Anterior cingulate cortex (tissue), 58 donors: ENCODE data around the gene CDC37.

Source experiments
- DNase-seq, 58 donors: peaks; one replicate each; lab custom pipeline; 2025; lab: John Stamatoyannopoulos, UW

Gene CDC37

GRCh38 chr19:10403137-10404021, at the start of gene CDC37:
CDC37 (minus strand) TSS chr19:10403542; CDS start chr19:10403479, 63 bp downstream.
- peak; percentile 59 to 97 (median 92) for DNase-seq

DNA sequence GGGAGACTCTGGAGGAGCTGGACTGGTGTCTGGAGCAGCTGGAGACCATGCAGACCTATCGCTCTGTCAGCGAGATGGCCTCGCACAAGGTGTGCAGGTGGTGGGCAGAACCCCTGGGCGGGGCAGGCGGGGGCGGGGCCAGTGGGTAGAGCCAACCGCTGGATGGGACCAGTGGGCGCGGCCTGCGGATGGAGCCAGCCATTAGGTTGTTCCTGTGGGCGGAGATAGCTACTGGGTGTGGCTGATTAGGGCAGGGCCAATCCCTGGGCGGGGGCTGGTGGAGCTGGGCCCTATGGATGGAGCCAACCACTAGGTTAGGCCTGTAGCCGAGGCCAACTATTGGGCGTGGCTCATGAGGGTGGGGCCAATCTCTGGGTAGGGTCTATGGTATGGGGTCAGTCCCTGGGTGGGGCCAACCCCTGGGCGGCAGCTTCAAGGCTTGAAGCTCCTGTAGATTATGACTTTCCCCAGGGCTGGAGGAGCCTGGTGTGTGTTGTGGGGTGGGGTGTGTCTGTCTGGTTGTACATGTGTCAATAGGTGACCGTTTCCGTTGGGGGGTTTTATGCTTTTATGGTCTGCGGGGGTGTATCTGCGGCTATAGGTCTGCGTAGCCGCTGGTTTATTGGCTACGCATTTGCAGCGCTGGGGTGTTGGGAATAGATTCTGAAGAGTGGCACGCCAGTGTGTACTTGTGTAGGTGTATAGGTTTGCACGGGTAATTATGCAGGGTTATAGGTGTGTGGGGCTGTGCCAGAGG, 47.7 kb upstream of the CDC37 start:
- DNase-seq, result no peak

- DNase-seq, result no peak
Observed at GRCh38 chr19:10450191-10450852, 47.0 kb upstream of the CDC37 start.

DNA sequence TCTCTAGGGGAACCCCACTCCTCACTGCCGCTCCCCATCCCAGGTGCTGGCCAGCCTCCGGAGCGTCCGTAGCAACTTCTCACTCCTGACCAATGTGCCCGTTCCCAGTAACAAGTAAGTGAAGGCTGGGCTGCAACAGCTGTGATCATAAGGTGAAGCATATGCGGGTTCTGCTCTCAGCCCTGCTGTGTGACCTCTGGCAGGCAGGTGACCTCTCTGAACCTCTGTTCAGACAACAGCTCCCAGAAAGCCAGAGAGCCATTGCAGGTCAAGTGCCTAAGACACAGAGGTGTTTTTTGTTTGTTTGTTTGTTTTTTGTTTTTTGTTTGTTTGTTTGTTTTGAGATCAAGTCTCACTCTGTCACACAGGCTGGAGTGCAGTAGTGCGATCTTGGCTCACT, 45.7 kb upstream of the CDC37 start:
- no peak for DNase-seq

- no peak for DNase-seq
Observed at GRCh38 chr19:10442698-10443097, 39.4 kb upstream of the CDC37 start.

GRCh38 chr19:10439588-10439987, 36.2 kb upstream of the CDC37 start:
- no peak for DNase-seq

- DNase-seq, result peak in 1 of 58 donors; percentile 44
Observed at GRCh38 chr19:10433131-10433536, 29.8 kb upstream of the CDC37 start.

- no peak for DNase-seq
Observed at GRCh38 chr19:10432736-10433130, 29.4 kb upstream of the CDC37 start.

DNA sequence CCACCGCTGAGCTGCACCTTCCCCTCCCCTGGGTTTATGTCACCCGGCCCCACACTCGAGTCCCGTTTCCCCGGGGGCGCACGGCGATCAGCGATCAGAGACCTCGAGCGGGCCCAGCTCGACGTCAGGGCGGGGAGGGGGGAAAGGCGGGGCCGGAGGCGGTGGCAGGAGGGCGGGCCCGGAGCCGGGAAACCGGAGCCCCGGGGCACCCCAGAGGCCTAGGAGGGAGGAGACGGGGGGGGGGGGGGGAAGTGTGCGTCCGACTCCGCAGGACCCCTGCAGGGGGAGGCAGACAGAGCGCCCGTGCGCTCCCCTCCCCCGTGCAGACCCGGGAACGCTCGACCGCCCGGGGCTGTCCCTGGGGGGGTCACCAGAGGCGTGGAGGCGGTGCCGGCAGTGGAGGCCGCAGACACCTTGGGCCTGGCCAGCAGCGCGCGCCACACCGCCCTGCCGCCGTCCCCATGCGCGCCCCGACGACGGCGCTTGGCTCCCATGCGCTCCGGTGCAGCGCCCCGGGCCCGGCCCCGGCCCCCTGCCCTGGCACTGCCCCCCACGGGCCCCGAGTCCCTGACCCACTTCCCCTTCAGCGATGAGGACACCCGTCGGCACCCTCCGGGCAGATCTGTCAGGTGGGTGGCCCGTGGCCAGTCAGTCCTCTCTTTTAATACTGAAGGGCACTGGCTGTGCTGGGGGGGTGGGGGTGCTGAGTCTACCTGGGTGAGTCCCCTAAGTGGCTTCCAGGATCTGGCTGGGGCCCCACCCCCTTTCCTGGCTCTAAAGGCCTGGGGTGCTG, 28.8 kb upstream of the CDC37 start:
- DNase-seq, result peak in 3 of 58 donors; percentile 7 to 25 (median 7)

DNA sequence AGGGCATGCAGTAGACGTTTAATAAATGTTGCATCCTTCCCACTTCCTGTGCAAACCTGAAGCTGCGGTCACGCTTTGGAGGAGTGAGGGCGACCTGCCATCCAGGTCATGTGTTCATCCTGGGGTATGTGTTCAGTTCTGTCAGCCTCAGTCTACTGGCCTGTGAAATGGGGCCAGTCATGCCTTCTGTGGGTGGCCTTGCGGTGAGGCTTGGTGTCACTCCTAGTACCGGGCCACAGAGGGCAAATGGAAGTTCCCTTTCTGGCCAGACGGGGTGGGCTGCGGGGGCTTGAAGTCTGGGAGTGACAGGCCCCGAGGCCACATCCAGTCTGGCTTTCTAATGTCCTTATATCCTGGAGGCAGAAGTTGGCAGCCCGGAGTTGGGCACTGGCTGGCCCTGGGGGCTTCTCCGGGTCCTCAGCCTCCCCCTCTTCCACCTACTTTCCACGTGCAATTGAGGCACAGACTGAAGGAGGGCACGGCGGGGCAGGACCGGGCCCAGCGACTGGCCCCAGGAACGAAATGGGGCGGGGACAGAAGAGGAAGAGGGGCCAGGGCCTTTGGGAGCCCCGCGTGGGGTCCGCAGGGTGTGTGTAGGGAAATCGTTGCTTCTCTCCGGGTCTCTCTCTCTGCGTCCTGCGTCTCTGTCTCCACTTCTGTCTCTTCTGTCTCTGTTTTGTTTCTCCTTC, 28.1 kb upstream of the CDC37 start:
- no peak for DNase-seq

- DNase-seq, result no peak
Observed at GRCh38 chr19:10430505-10431253, 27.3 kb upstream of the CDC37 start.

GRCh38 chr19:10428996-10429381, 25.6 kb upstream of the CDC37 start:
- no peak for DNase-seq

- no peak for DNase-seq
Observed at GRCh38 chr19:10427169-10427568, 23.8 kb upstream of the CDC37 start.

DNA sequence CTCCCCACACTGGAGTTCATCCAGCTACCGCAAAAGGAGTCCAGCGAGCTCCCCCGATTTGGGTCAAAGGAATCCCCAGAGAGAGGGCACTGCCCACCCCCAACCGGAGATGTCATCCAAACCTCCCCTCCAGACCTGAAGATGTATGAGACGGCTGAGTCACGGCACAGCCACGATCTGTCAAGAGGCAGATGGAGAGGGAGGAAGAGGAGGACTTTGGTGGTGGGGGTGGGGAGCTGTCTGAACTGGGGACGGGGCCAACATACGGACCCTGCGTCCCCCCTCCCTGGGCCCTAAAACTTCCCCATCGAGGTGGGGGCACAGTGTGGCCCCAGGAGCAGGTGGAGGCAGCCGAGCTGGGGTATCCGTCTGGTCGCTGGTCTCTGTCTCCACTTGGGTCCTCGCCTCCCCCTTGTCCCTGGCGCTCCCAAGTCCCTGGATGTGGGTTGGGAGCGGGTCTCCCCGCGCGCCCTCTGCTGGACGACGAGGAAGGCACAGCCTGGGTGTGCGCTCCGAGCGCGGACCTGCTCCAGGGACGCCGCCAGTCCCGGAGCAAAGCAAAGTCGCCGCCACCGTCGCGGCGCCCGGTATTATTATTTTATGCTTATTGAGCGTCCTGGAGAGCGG, 20.8 kb upstream of the CDC37 start:
- DNase-seq, result peak in 52 of 58 donors; percentile 13 to 82 (median 41)

GRCh38 chr19:10422846-10423245, 19.5 kb upstream of the CDC37 start:
- no peak for DNase-seq

GRCh38 chr19:10422046-10422461, 18.7 kb upstream of the CDC37 start:
- DNase-seq, result no peak

GRCh38 chr19:10421240-10422045, 18.1 kb upstream of the CDC37 start:
- peak in 1 of 58 donors; percentile 6 for DNase-seq
